GM12801 (cell line): Measurements from ENCODE around the gene KCNS1.

Experiments
- CTCF ChIP-seq: IDR thresholded peaks from one replicate; pipeline ENCODE4 v1.5.1; 2011; ENCODE audit warnings: control low read depth; ENCODE audit not compliant: insufficient read length; ENCODE audit errors: extremely low read depth

Gene KCNS1, protein sequence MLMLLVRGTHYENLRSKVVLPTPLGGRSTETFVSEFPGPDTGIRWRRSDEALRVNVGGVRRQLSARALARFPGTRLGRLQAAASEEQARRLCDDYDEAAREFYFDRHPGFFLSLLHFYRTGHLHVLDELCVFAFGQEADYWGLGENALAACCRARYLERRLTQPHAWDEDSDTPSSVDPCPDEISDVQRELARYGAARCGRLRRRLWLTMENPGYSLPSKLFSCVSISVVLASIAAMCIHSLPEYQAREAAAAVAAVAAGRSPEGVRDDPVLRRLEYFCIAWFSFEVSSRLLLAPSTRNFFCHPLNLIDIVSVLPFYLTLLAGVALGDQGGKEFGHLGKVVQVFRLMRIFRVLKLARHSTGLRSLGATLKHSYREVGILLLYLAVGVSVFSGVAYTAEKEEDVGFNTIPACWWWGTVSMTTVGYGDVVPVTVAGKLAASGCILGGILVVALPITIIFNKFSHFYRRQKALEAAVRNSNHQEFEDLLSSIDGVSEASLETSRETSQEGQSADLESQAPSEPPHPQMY

GRCh38 chr20:45100563-45101245, at the start of gene KCNS1:
Gene KCNS1 (minus strand): TSS chr20:45101127. CDS start chr20:45099236, 1,891 bp downstream.
- TF ChIP-seq CTCF: no peak

DNA sequence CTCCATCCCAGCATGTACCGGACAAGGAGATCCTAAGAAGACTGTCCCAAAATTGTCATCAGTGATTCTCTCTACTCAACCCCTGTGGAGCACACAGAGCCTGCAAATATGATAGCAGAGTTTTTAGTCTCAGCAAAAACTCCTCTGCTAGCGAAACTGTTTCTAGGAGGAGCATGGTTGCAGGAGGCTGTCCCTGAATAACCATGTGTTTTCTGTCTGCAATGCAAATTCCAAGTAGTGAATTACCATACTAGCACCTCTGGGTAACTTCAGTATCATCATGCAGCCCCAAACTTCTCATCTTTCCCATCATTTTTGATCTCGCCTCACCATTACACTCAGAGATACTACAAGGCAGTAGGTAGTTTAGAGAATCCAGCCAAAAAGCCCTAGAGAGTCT, 48.1 kb upstream of the KCNS1 start:
- TF ChIP-seq CTCF: no peak

GRCh38 chr20:45140836-45141235, 39.9 kb upstream of the KCNS1 start:
- TF ChIP-seq CTCF: no peak

- no peak for TF ChIP-seq CTCF
Observed at GRCh38 chr20:45138561-45139300, 37.8 kb upstream of the KCNS1 start.

- no peak for TF ChIP-seq CTCF
Observed at GRCh38 chr20:45136911-45137310, 36.0 kb upstream of the KCNS1 start.

- TF ChIP-seq CTCF: no peak
Observed at GRCh38 chr20:45128099-45128498, 27.2 kb upstream of the KCNS1 start.

GRCh38 chr20:45124365-45124764, 23.4 kb upstream of the KCNS1 start, which contains the start of gene WFDC12:
Gene WFDC12 (minus strand): TSS chr20:45124465. CDS start chr20:45124447, 18 bp downstream.
- no peak for TF ChIP-seq CTCF
